GM18498 (cell line): ENCODE data around the gene CXCR6.
"Not testable (repeated sequence)": the region's sequence is repeated elsewhere in the genome, so short reads cannot be mapped to it uniquely, and the experiment has no call there.

Source experiments
- ATAC-seq: cut with Tn5 transposase; IDR thresholded peaks from one replicate; pipeline ENCODE4 v1.9.1; 2021; ENCODE audit warnings: mild to moderate bottlenecking, moderate library complexity; ENCODE audit not compliant: unreplicated experiment

CXCR6 gene

DNA sequence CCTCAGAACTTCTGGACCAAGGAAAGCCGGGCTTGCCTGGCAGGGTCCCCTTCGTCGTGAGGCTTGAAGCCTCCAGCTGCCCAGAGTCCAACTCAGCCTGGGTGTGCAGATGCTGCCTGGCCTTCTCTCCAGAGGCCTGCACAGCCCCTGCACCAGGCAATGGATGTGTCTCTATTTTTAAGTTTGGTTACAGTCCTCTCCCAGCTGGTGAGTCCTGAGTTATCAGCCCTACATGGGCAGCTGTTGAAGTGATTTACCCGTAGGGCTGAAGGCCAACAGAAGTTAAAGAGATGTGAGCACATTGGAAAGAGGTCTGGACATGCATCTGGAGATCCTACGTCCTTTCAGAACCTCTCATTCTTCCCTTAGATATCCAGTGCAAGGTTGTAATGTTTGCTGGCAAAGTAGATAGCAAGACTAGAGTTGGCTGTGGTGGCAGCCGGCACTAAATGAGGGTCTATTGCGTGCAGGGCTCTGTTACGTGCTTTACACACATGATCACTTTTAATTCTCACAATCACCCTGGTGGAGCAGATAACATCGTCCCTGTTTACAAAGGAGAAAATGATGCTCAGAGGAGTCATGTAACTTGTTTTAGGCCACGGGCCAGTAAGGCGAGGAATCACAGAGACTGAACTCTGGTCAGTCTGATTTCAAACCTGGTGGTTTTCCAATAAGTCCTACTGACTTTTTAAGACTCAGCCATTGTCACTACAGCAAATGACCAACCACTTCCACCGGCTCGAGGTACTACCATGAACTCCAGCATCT, 42.5 kb downstream of the CXCR6 start:
- no peak for ATAC-seq

DNA sequence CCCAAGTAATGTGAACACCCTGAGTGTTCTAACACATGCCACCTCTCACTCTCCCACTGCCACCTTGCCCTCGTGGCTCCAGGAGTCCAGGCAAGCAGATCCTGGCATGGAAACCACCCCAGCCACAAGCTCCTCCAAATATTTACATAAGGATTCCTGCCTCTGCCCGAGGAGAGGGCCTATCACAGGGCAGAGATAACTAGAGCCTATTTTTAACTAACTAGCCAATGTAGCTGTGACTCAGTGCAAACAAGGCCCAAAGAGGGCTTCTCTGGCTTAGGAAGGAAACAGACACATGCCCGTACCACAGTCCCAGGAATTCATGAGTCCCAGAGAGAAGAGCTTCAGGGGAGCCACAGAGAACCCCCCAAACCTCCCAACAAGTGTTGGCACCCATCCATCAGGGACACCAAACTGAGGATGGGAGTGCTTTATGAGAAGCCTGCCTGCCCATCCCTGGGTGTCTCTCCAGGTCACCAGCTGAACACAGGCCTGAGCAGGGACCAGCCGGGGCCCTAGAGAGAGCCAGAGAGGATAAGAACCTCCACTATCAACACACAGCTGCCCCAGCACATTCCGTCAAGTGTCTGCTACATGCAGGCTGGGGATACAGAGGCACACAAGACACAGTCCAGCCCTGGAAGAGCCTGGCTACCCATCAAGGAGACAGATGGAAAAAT, 43.2 kb downstream of the CXCR6 start:
- no peak for ATAC-seq

GRCh38 chr3:45987368-45988291, 44.4 kb downstream of the CXCR6 start:
- no peak for ATAC-seq

DNA sequence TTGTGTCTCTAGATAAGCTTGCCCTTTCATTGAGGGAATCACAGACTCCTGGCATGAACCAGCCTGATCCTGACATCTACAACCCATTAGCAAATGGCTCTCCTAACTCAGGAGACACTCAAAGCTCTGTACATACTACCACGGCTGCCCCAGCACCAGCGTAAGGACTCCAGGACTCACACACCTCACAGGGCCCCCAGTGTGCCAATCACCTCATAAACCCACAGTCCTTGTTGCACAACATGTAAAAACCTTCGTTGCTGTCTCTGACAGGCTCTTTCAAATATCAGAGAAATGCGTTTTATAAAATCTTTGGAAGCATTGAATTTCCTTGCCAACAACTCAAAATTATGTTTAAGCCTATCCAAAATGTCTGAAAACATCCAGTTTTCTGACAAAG, 45.1 kb downstream of the CXCR6 start:
- ATAC-seq = no peak

GRCh38 chr3:45988804-45989203, 45.5 kb downstream of the CXCR6 start:
- ATAC-seq = no peak

- ATAC-seq = no peak
Measured at GRCh38 chr3:45990181-45990580, 46.9 kb downstream of the CXCR6 start.

- no peak for ATAC-seq
Measured at GRCh38 chr3:45991341-45991740, 48.1 kb downstream of the CXCR6 start.

GRCh38 chr3:45992133-45992729, 49.0 kb downstream of the CXCR6 start:
- ATAC-seq = no peak

DNA sequence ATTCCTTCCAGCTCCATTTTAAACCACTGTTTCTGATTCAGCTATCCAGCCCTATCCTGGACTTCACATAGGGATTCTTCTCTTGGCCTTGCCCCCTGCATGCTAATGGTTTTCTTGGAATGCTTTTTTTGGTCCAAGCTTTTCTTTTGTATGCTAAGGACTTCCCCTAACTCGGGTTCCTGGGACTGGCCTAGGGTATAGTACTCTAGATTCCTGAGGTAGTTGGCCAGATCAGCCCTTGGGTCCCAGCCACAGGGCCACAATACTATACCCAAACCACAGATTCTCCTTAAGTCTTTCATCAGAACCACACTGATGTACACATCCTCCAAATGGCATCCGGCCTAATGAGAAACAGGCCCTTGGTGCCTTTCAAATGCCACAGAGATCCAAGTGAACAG, 49.6 kb downstream of the CXCR6 start:
- ATAC-seq = no peak

DNA sequence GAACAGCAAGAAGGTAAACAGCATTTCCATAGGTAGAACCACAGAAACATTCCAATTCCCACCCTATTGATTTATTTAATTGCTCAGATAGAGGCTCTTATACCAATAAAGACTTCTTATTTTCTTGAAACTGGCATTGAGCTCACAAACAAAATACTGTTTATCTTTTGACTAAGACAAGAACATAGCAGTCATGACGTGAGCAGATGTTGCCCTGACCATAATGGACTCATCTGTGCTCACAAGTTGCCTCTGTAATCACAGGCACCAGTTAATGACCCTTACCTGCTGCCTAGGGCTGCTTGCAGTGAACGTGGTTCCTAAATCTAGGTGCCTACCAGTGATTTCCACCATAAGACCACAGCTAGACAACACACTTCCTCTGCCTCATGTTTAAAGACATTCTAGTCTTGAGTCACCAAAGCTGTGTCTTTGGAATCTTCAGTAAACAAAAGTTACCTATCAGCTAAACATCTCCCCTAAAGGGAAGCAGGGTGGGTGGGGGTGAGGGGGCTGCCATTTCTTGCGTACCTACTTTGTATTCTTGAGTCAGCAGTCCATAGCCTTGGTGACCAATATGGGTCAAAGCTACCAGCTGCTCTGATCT, 50.3 kb downstream of the CXCR6 start:
- ATAC-seq = no peak

- peak; percentile 25 for ATAC-seq
Measured at GRCh38 chr3:45994419-45995235, 51.4 kb downstream of the CXCR6 start.

- peak; percentile 91 for ATAC-seq
Measured at GRCh38 chr3:45995236-45996192, 52.2 kb downstream of the CXCR6 start, which contains the start of gene FYCO1. Gene FYCO1, minus strand, starts transcription at chr3:45995824. Its CDS starts 10,914 bp downstream, at chr3:45984910.

DNA sequence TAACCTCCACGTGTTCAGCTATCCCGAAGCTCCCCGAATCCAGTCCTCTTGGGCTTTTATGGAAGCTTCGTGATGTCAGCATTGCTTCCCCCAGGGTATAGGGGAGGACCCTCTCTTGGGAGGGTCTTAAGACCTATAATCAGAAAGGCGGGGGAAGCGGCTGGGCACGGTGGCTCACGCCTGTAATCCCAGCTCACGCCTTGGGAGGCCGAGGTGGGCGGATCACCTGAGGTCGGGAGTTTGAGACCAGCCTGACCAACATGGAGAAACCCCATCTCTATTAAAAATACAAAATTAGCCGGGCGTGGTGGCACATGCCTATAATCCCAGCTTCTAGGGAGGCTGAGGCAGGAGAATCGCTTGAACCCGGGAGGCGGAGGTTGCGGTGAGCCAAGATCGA, 54.2 kb downstream of the CXCR6 start:
- ATAC-seq = not testable (repeated sequence)

DNA sequence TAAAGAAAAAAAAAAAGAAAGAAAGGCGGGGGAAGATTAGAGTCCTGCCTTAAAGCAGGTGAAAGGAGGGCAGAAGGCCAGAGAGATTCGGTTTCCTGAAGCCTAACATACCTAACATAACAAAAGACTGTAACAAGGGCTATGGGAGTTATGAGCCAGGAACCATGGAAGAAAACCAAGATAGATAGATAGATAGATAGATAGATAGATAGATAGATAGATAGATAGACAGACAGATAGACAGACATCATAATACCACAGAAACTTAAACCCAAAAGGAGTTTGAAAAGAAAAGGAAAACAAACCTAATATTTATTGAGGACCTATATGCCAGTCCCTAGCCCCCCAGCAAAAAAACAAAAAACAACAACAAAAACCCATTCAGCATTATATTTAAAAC, 54.7 kb downstream of the CXCR6 start:
- no peak for ATAC-seq
